SK-N-SH treated with all-trans-retinoic acid at 6 μM for 48 hours (cell line): ENCODE measurements around the gene ANKRD11.

Experiments
- ATAC-seq: fragments of 200-7000 bp; cut with Tn5 transposase; 3 replicates; pipeline ENCODE4 v1.9.1; 2020; ENCODE audit warnings: mild to moderate bottlenecking, moderate library complexity
- ARNTL ChIP-seq: fragments of 450-650 bp; formaldehyde crosslinking; IDR thresholded peaks from 2 replicates; pipeline ENCODE4 v1.5.0; 2020; ENCODE audit warnings: low read depth, mild to moderate bottlenecking, moderate library complexity, borderline replicate concordance
- BACH2 ChIP-seq: fragments of 250-450 bp; sonication (Bioruptor Pico); IDR thresholded peaks from 2 replicates; pipeline ENCODE4 v1.9.0; 2021; ENCODE audit warnings: mild to moderate bottlenecking, borderline replicate concordance
- CREB5 ChIP-seq: fragments of 250-450 bp; sonication (Bioruptor Pico); IDR thresholded peaks from 2 replicates; pipeline ENCODE4 v1.5.1; 2020; ENCODE audit warnings: low read depth, mild to moderate bottlenecking, moderate library complexity
- CSDC2 ChIP-seq: fragments of 250-450 bp; sonication (Bioruptor Pico); IDR thresholded peaks from 2 replicates; pipeline ENCODE4 v1.5.0; 2020; ENCODE audit warnings: mild to moderate bottlenecking, moderate library complexity
- CSRNP3 ChIP-seq: fragments of 250-450 bp; sonication (Bioruptor Pico); IDR thresholded peaks from 2 replicates; pipeline ENCODE4 v1.5.1; 2021; ENCODE audit warnings: mild to moderate bottlenecking, moderate library complexity
- ESRRG ChIP-seq: fragments of 250-450 bp; sonication (Bioruptor Pico); IDR thresholded peaks from 2 replicates; pipeline ENCODE4 v1.6.1; 2021; ENCODE audit warnings: mild to moderate bottlenecking
- GLIS3 ChIP-seq: fragments of 250-450 bp; sonication (Bioruptor Pico); IDR thresholded peaks from 2 replicates; pipeline ENCODE4 v1.5.0; 2020; ENCODE audit warnings: mild to moderate bottlenecking, moderate library complexity
- ISL1 ChIP-seq: fragments of 250-450 bp; sonication (Bioruptor Pico); IDR thresholded peaks from 2 replicates; pipeline ENCODE4 v2.1.2; 2022; ENCODE audit warnings: mild to moderate bottlenecking, moderate library complexity
- OSR1 ChIP-seq: fragments of 250-450 bp; sonication (Bioruptor Pico); IDR thresholded peaks from 2 replicates; pipeline ENCODE4 v1.8.0; 2022; ENCODE audit warnings: moderate library complexity, mild to moderate bottlenecking, inconsistent platforms
- PATZ1 ChIP-seq: fragments of 250-450 bp; sonication (Bioruptor Pico); IDR thresholded peaks from 2 replicates; pipeline ENCODE4 v1.8.0; 2020; ENCODE audit warnings: mild to moderate bottlenecking, moderate library complexity, borderline replicate concordance
- POU6F1 ChIP-seq: fragments of 250-450 bp; sonication (Bioruptor Pico); IDR thresholded peaks from 2 replicates; pipeline ENCODE4 v1.8.0; 2021; ENCODE audit warnings: low read depth, mild to moderate bottlenecking, moderate library complexity, borderline replicate concordance
- PPARA ChIP-seq: fragments of 250-450 bp; sonication (Bioruptor Pico); IDR thresholded peaks from 2 replicates; pipeline ENCODE4 v1.5.0; 2020; ENCODE audit warnings: mild to moderate bottlenecking, borderline replicate concordance
- RARB ChIP-seq: fragments of 250-450 bp; sonication (Bioruptor Pico); IDR thresholded peaks from 2 replicates; pipeline ENCODE4 v1.8.0; 2021; ENCODE audit warnings: mild to moderate bottlenecking, moderate library complexity
- SNAI2 ChIP-seq: fragments of 250-450 bp; sonication (Bioruptor Pico); IDR thresholded peaks from 2 replicates; pipeline ENCODE4 v1.5.0; 2020; ENCODE audit warnings: mild to moderate bottlenecking, moderate library complexity
- TCF4 ChIP-seq: fragments of 250-450 bp; sonication (Bioruptor Pico); IDR thresholded peaks from 2 replicates; pipeline ENCODE4 v1.8.0; 2021; ENCODE audit warnings: mild to moderate bottlenecking, moderate library complexity, borderline replicate concordance
- TOX ChIP-seq: fragments of 250-450 bp; sonication (Bioruptor Pico); IDR thresholded peaks from 2 replicates; pipeline ENCODE4 v1.8.0; 2021; ENCODE audit warnings: mild to moderate bottlenecking, moderate library complexity, borderline replicate concordance
- TSHZ2 ChIP-seq: fragments of 250-450 bp; sonication (Bioruptor Pico); IDR thresholded peaks from 2 replicates; pipeline ENCODE4 v1.5.0; 2020; ENCODE audit warnings: mild to moderate bottlenecking, moderate library complexity
- ZC3H10 ChIP-seq: fragments of 250-450 bp; sonication (Bioruptor Pico); IDR thresholded peaks from 2 replicates; pipeline ENCODE4 v1.5.1; 2021; ENCODE audit warnings: mild to moderate bottlenecking, moderate library complexity
- ZFP3 ChIP-seq: fragments of 250-450 bp; sonication (Bioruptor Pico); IDR thresholded peaks from 2 replicates; pipeline ENCODE4 v1.5.0; 2020; ENCODE audit warnings: mild to moderate bottlenecking, moderate library complexity
- ZFP30 ChIP-seq: fragments of 450-650 bp; formaldehyde crosslinking; IDR thresholded peaks from 2 replicates; pipeline ENCODE4 v1.5.0; 2022; ENCODE audit warnings: mild to moderate bottlenecking, moderate library complexity
- ZNF565 ChIP-seq: fragments of 450-650 bp; formaldehyde crosslinking; conservative IDR thresholded peaks from 2 replicates; pipeline ENCODE4 v1.5.0; 2020; ENCODE audit warnings: low read depth, mild to moderate bottlenecking, moderate library complexity
- ZNF70 ChIP-seq: fragments of 450-650 bp; formaldehyde crosslinking; IDR thresholded peaks from 2 replicates; pipeline ENCODE4 v1.5.0; 2020; ENCODE audit warnings: mild to moderate bottlenecking, moderate library complexity
- ZNF8 ChIP-seq: fragments of 450-650 bp; formaldehyde crosslinking; IDR thresholded peaks from 2 replicates; pipeline ENCODE4 v1.5.0; 2020; ENCODE audit warnings: mild to moderate bottlenecking, moderate library complexity

The ANKRD11 gene

GRCh38 chr16:89484923-89485679 lies 5.3 kb downstream of the ANKRD11 start:
- TF ChIP-seq GLIS3 (CRISPR knock-in tag): no peak
- no peak for TF ChIP-seq ZFP30 (CRISPR knock-in tag)
- TF ChIP-seq BACH2: no peak
- TF ChIP-seq ZNF565 (CRISPR knock-in tag): no peak
- no peak for TF ChIP-seq CSRNP3 (CRISPR knock-in tag)
- no peak for TF ChIP-seq POU6F1 (CRISPR knock-in tag)
- no peak for TF ChIP-seq RARB (CRISPR knock-in tag)
- TF ChIP-seq CSDC2 (CRISPR knock-in tag): no peak
- no peak for TF ChIP-seq PATZ1 (CRISPR knock-in tag)
- no peak for TF ChIP-seq TSHZ2 (CRISPR knock-in tag)
- TF ChIP-seq ESRRG (CRISPR knock-in tag): no peak
- TF ChIP-seq CREB5: no peak
- no peak for TF ChIP-seq PPARA
- no peak for TF ChIP-seq TOX
- TF ChIP-seq ZC3H10: no peak
- ATAC-seq: no peak

GRCh38 chr16:89484041-89484501 lies 6.3 kb downstream of the ANKRD11 start:
- no peak for ATAC-seq
- TF ChIP-seq ARNTL (no peak), SNAI2 (CRISPR knock-in tag) (no peak), BACH2 (no peak), ZFP3 (CRISPR knock-in tag) (no peak), ISL1 (CRISPR knock-in tag) (no peak)

GRCh38 chr16:89482817-89483205 lies 7.5 kb downstream of the ANKRD11 start:
- no peak for TF ChIP-seq PATZ1 (CRISPR knock-in tag)
- TF ChIP-seq ZNF8 (CRISPR knock-in tag): no peak
- TF ChIP-seq ZNF70 (CRISPR knock-in tag): no peak
- TF ChIP-seq SNAI2 (CRISPR knock-in tag): no peak
- no peak for TF ChIP-seq CSDC2 (CRISPR knock-in tag)
- no peak for TF ChIP-seq RARB (CRISPR knock-in tag)
- no peak for TF ChIP-seq TOX
- TF ChIP-seq TSHZ2 (CRISPR knock-in tag): no peak
- no peak for TF ChIP-seq OSR1
- no peak for TF ChIP-seq BACH2
- TF ChIP-seq ESRRG (CRISPR knock-in tag): no peak
- TF ChIP-seq ZC3H10: no peak
- no peak for TF ChIP-seq ARNTL
- TF ChIP-seq TCF4: no peak
- TF ChIP-seq ZFP3 (CRISPR knock-in tag): no peak
- no peak for TF ChIP-seq PPARA
- ATAC-seq: no peak
